ENCODE measurements around the gene ADPRM. TPM values are rescaled to one million over a fixed set of nuclear protein-coding genes. Genes with fewer than 3 reads are reported as not detected.
"Not testable (repeated sequence)": the region's sequence is repeated elsewhere in the genome, so short reads cannot be mapped to it uniquely, and the experiment has no call there.

The ADPRM gene
- polyA plus RNA-seq, 1 donor from 2014 or later = 33.2 TPM

DNA sequence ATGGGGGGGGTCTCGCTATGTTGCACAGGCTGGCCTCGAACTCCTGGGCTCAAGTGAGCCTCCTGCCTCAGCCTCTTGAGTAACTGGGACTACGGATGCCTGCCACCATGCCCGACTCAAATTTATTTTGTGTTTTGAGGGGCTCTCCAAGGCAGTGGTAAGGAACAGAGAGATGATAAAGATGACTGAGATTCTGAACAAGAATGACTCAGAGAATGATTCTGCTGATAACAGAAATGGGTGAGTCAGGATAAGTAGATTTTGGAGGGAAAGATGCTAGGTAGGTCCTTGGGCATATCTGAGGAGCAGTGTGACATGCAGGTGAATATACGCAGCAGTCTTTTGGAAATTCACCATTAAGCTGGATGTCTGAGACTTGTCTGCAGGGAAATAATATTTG lies 29.8 kb downstream of the ADPRM start:
- H3K4me3 Mint-ChIP-seq = peak overlapping the region in 1 of 4 donors; percentile 38
- peaks cover 2% of the 10 kb centered on the region for H3K27me3 Mint-ChIP-seq
- H3K36me3 Mint-ChIP-seq = peaks cover 4% of the 10 kb centered on the region
- no peaks in the 10 kb centered on the region for H3K9me3 Mint-ChIP-seq
- H3K4me1 Mint-ChIP-seq = peaks cover 3 to 8% (median 6%) of the 10 kb centered on the region in 3 donors
- H3K27ac Mint-ChIP-seq = peak overlapping the region in 1 of 3 donors; percentile 43

DNA sequence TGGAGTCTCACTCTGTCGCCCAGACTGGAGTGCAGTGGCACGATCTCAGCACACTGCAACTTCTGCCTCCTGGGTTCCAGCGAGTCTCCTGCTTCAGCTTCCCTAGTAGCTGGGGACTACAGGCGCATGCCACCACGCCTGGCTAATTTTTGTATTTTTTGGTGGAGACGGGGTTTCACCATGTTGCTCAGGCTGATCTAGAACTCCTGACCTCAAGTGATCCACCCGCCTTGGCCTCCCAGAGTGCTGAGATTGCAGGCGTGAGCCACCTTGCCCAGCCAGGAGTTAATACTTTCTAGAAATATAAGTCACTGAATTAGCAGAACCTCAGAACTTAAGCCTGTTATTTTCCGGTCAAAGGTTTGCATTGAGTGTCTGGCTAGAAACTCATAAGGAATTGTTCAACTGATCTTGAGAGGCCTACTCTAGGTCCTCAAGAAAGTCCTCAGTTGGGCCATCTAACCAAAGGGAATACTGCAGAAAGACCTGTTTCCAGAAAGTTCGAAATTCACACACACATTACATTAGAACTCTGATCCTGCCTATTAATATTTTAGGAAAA lies 31.0 kb downstream of the ADPRM start:
- peaks cover 3 to 8% (median 6%) of the 10 kb centered on the region in 3 donors for H3K4me1 Mint-ChIP-seq
- peaks cover 4% of the 10 kb centered on the region for H3K36me3 Mint-ChIP-seq
- H3K27ac Mint-ChIP-seq = no peak overlapping the region
- peak overlapping the region in 2 of 4 donors; percentile 9 to 87 for H3K4me3 Mint-ChIP-seq
- H3K9me3 Mint-ChIP-seq = no peaks in the 10 kb centered on the region
- peaks cover 6% of the 10 kb centered on the region for H3K27me3 Mint-ChIP-seq

DNA sequence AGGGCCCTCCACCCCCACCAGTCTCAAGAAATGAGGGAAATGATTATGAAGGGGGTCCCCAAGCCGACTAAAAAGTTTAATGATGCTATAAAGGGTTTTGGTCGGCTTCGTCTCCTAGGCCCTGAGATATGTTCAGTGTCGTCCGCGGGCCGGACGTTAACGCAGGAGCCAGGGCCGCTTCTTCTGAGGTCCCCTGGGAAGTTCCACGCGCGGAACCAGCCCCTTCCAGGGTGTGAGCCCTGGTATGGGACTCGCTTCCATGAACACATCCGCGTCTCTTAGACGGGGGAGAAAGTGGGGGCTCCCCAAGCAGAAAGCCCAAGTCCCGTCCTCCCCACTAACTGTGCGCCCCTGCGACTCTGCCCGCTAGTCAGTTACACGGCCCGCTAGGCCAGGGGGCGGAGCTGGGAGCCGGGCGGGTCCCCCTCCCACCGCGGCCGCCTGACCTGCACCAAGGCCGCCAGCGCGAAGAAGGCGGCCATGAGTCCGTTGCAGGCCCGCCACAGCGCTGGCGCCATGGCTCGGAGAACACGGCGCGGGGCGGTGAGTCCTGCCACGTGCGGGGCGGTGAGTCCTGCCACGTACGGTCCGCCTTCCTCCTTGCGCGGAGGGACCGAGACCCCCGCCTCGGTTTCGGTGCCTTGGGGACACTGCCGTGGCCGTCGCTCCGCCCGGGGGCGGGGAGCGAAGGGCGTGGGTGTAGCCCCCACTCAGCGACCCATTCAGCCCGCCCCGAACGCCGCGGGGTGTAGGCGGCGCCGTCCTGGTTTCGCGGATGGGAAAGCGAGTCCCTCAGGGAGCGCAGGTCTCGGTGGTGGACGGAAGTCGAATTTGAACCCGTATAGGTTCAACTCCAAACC lies 32.2 kb downstream of the ADPRM start, which contains the start of gene TMEM220:
TSS of gene TMEM220 (minus strand) at position 690 of the 860 bp plus-strand sequence. CDS start at position 518, 172 bp downstream.
- Mint-ChIP-seq H3K27ac (peak within 1 kb of the TSS in 1 of 3 donors; percentile 62), H3K27me3 (peaks cover 10% of the 10 kb centered on the region), H3K9me3 (no peaks in the 10 kb centered on the region), H3K4me1 (peaks cover 3 to 9% (median 8%) of the 10 kb centered on the region in 3 donors), H3K36me3 (no peaks in the 10 kb centered on the region), H3K4me3 (peak within 1 kb of the TSS; percentile 87 to 94 (median 90))

DNA sequence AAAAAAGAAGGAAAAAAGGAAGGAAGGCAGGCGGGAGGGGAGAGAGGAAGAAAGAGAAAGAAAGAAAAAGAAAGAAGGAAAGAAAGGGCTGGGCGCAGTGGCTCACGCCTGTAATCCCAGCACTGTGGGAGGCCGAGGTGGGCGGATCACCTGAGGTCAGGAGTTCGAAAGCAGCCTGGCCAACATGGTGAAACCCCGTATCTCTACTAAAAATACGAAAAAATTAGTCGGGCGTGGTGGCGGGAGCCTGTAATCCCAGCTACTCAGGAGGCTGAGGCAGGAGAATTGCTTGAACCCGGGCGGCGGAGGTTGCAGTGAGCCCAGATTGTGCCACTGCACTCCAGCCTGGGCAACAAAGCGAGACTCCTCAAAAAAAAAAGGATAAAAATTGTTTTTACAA lies 32.9 kb downstream of the ADPRM start:
- H3K4me3 Mint-ChIP-seq = peak overlapping the region; percentile 84 to 94 (median 88)
- H3K9me3 Mint-ChIP-seq, H3K36me3 Mint-ChIP-seq: not testable (repeated sequence)

DNA sequence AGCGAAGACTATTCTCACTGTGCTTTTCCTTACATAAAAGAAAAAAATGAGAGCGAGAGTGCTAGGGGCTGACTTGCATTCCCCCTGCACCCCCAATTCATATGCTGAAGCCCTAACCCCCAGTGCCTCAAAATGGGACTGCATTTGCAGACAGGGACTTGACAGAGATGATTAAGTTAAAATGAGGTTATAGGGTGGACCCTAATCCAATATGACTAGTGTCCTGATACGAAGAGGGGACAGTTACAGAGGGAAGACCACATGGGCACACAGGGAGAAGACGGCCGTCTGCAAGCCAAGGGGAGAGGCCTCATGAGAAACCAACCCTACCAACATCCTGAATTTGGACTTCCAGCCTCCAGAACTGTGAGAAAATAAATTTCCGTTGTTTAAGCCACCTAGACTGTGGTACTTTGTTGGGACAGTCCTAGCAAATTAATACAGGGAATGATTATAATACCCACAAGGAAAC lies 34.0 kb downstream of the ADPRM start:
- Mint-ChIP-seq H3K27me3 (peaks cover 10% of the 10 kb centered on the region), H3K9me3 (no peaks in the 10 kb centered on the region), H3K4me1 (peaks cover 3 to 11% (median 8%) of the 10 kb centered on the region in 3 donors), H3K36me3 (no peaks in the 10 kb centered on the region), H3K27ac (no peak overlapping the region), H3K4me3 (peak overlapping the region in 3 of 4 donors; percentile 46 to 94 (median 84))

More for the DNA sequence above, 32.9 kb downstream of the ADPRM start:
- Mint-ChIP-seq H3K4me1 (peaks cover 3 to 11% (median 8%) of the 10 kb centered on the region in 3 donors), H3K27me3 (peaks cover 10% of the 10 kb centered on the region), H3K27ac (peak overlapping the region in 1 of 3 donors; percentile 62)

DNA sequence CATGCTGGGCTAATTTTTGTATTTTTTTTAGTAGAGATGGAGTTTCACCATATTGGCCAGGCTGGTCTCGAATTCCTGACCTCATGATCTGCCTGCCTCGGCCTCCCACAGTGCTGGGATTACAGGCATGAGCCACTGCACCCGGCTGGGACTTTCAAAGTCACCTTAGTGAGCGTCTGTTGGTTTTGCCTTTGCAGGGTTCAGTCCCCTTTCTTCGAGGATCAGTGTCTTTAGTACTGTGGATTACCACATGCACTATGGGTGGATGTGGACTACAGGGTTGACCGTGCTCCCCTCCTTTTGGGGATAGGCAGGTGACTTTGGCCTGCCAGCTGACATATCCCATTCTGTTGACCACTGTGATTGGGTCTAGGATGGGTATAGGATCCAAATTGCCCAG lies 34.7 kb downstream of the ADPRM start:
- peak overlapping the region in 1 of 4 donors; percentile 13 for H3K4me3 Mint-ChIP-seq
- H3K4me1 Mint-ChIP-seq = peaks cover 5 to 11% (median 8%) of the 10 kb centered on the region in 3 donors

DNA sequence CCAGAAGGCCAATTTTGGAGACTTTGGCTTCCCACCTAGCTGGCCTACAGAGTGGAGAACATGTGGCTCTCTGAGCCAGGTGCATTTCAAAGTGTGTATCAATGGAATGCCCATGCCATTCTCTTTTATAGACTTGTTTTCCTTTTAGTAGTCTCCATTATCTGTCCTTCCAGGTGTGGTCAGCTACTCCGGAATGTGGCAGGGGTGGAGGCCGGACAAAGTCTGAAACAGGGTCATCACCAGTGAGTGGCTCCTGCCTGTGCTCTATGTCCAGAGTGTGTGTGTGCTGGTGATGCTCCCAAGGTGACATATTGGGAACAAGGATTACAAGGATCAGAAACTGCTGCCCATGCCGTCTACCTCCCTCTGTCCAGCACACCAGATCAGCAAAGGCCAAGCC lies 36.3 kb downstream of the ADPRM start:
- H3K27me3 Mint-ChIP-seq = peaks cover 12% of the 10 kb centered on the region
- H3K9me3 Mint-ChIP-seq = no peaks in the 10 kb centered on the region
- H3K4me1 Mint-ChIP-seq = peaks cover 7 to 11% (median 8%) of the 10 kb centered on the region in 3 donors
- no peak overlapping the region for H3K4me3 Mint-ChIP-seq
- H3K36me3 Mint-ChIP-seq = no peaks in the 10 kb centered on the region
- no peak overlapping the region for H3K27ac Mint-ChIP-seq

More for the DNA sequence above, 34.7 kb downstream of the ADPRM start:
- not testable (repeated sequence) for H3K9me3 Mint-ChIP-seq, H3K36me3 Mint-ChIP-seq, H3K27ac Mint-ChIP-seq
- H3K27me3 Mint-ChIP-seq = peaks cover 11% of the 10 kb centered on the region

DNA sequence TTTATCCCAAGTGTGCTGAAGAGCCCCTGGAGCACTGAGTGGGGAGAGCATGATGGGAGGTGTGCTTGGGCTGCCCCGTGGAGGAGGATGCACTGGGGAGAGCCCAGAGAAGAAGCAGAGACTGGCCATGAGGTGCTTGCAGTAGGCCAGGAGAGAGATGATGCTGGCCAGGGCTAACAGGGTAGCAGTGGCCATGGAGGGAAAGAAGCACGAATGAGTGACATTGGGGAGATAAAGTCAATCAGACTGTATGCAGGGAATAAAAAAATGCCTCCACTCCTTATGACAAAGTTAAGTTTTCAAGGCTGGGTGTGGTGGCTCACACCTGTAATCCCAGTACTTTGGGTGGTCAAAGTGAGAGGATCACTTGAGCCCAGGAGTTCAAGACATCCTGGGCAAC lies 37.9 kb downstream of the ADPRM start:
- Mint-ChIP-seq H3K4me1 (peaks cover 6 to 11% (median 7%) of the 10 kb centered on the region in 3 donors), H3K27me3 (peaks cover 19% of the 10 kb centered on the region), H3K9me3 (no peaks in the 10 kb centered on the region), H3K27ac (no peak overlapping the region), H3K4me3 (no peak overlapping the region), H3K36me3 (no peaks in the 10 kb centered on the region)

DNA sequence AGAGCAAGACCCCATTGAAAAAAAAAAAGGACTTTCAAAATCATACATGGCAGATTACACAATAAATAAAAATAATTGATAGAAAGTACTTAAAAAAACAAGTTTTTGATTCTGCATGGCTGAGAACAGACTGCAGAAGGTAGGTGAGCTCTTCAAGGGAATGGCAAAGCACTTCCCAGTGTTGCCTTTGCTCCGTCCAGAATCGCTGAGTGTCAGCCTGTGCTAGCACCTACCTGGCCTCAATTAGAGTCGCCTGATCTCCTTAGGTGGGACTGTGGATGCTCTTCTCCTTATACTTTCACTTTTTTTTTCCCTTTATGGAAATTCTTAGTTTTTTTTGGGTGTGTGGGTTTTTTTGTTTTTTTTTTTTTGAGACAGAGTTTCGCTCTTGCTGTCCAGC lies 38.4 kb downstream of the ADPRM start:
- Mint-ChIP-seq H3K36me3 (no peaks in the 10 kb centered on the region), H3K4me1 (peaks cover 3 to 8% (median 6%) of the 10 kb centered on the region in 3 donors), H3K27ac (peak overlapping the region in 1 of 3 donors; percentile 60), H3K27me3 (peaks cover 19% of the 10 kb centered on the region), H3K9me3 (no peaks in the 10 kb centered on the region), H3K4me3 (no peak overlapping the region)

DNA sequence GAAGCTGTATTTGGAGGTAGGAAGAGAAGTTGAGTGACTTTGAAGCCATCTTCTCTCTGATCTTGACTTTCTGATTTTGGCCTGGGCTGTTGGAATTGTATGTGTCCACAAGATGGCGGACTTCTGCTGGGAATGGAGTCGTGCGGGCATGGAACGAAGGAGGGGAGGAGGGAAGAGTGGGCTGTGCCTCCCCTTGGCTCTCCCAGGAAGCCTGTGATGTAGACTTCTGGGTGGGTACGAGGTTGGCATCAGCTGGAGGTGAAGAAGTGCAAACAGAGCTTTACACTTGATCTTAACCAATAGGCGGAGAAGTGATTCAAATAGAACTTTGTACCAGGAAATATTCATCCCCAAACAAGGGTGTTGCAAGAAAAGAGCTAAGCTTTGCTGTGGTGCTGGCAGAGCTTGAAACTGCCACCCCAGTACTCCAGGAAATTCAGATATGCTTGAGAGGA lies 39.8 kb downstream of the ADPRM start:
- Mint-ChIP-seq H3K27ac (no peak overlapping the region), H3K4me1 (peaks cover 0 to 5% (median 4%) of the 10 kb centered on the region in 3 donors), H3K4me3 (no peak overlapping the region), H3K27me3 (peaks cover 17% of the 10 kb centered on the region), H3K36me3 (no peaks in the 10 kb centered on the region), H3K9me3 (no peaks in the 10 kb centered on the region)

DNA sequence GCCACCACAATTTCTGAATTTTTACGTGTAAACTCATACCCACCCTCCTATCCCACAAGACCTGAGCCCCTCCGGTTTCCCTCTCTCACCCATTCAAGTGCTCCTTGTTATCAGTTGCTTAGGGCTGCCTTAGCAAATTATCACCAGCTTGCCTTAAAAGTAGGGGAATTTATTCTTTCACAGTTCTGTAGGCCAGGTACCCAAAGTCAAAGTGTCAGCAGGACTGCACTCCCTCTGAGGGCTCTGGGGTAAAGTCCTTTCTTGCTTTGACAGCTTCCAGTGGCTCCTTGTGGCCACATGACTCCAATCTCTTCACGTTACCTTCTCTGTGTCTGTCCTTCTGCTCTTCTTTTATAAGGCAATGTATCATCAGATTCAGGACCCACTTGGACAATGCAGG lies 40.3 kb downstream of the ADPRM start:
- H3K27me3 Mint-ChIP-seq = peaks cover 17% of the 10 kb centered on the region
- H3K9me3 Mint-ChIP-seq = no peaks in the 10 kb centered on the region
- H3K4me3 Mint-ChIP-seq = no peak overlapping the region
- no peaks in the 10 kb centered on the region for H3K36me3 Mint-ChIP-seq
- no peak overlapping the region for H3K27ac Mint-ChIP-seq
- peaks cover 0 to 5% (median 4%) of the 10 kb centered on the region in 3 donors for H3K4me1 Mint-ChIP-seq

DNA sequence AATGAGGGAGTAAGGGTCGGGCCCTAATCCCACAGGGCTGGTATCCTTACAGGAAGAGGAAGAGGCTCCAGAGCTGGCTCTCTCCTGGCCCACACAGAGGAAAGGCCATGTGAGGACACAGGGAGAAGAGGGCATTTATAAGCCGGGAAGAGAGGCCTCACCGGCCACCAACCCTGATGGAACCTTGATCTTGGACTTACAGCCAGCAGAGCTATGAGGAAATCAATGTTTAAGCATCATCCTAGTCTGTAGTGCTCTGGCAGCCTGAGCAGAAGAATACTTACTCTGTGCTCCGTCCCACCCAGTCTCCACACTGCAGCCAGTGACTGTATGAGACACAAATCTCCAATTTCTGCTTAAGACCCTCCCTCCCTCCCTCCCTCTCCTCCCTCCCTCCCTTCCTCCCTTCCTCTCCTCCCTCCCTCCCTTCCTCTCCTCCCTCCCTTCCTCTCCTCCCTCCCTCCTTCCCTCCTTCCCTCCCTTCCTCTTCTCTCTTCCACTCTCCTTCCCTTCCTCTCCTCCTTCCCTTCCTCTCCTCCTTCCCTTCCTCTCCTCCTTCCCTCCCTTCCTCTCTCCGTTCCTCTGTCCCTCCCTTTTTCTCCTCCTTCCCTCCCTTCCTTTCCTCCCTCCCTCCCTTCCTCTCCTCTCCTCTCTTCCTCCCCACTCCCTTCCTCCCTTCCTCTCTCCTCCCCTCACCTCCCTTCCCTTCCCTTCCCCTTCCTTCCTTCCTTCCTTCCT lies 41.3 kb downstream of the ADPRM start:
- H3K4me3 Mint-ChIP-seq = no peak overlapping the region
- H3K36me3 Mint-ChIP-seq = no peaks in the 10 kb centered on the region
- no peaks in the 10 kb centered on the region for H3K9me3 Mint-ChIP-seq
- H3K27me3 Mint-ChIP-seq = peaks cover 13% of the 10 kb centered on the region
- H3K27ac Mint-ChIP-seq = no peak overlapping the region
- peaks cover 0 to 5% (median 4%) of the 10 kb centered on the region in 3 donors for H3K4me1 Mint-ChIP-seq

DNA sequence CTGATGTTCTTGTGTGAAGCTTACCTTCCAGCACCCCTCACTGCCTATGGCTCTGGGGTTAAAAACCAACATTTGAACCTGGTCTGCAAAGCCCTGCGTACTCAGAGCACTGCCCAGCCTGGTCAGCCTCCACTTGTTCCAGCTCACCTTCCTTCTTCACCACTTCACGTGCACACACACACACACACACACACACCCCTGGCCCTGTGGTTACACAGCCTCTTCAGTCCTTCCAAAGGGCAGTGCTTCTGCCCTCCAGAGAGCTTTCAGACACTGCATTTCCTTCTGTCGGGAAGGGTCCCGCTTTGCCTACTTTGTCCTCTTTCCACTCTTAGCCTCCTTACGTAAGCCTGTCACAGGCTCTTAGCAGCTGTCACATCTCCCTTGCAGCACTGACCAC lies 42.0 kb downstream of the ADPRM start:
- H3K36me3 Mint-ChIP-seq = no peaks in the 10 kb centered on the region
- peaks cover 10% of the 10 kb centered on the region for H3K27me3 Mint-ChIP-seq
- no peaks in the 10 kb centered on the region for H3K9me3 Mint-ChIP-seq
- H3K4me1 Mint-ChIP-seq = peaks cover 0 to 4% (median 4%) of the 10 kb centered on the region in 3 donors
- H3K27ac Mint-ChIP-seq = no peak overlapping the region
- H3K4me3 Mint-ChIP-seq = no peak overlapping the region

DNA sequence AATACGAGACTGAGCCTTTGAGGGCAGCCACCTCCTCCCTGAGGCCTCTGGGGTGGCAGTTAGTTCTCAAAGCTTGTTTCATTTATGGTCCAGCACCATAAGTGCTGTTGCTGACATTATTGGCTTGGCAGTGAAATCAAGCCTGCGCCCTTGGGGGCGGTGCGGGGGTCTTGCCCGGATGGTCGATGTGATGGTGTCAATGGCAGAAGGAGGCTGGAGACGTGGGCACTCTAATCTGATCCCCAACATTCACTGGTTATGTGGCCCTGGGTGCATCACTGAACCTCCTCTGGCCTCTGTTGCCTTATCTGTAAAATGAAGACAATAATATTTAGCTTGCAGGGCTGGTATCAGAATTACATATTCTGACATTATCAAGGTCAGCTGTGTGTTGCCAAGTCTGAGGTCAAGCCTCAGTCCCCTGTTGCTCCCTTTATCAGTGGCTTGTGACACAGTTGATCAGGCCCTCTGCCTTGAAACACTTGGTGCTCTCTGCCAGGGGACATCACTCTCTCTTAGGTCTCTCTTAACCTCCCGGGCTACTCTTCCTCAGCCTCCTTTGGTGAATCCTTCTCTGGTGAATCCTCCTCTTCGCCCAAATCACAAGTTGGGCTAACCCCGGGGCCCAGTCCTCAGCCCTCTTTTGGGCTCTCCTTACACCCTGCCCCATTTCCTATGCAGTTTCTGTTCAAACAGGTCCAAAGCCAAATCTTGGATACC lies 44.2 kb downstream of the ADPRM start:
- Mint-ChIP-seq H3K36me3 (no peaks in the 10 kb centered on the region), H3K9me3 (no peaks in the 10 kb centered on the region), H3K27me3 (peaks cover 14% of the 10 kb centered on the region), H3K27ac (no peak overlapping the region), H3K4me3 (no peak overlapping the region), H3K4me1 (peaks cover 0 to 4% (median 0%) of the 10 kb centered on the region in 3 donors)

Measured in IgD-negative memory B cell (primary cell).